ENCODE data around the gene STS. TPM values are rescaled to one million over a fixed set of nuclear protein-coding genes. Genes with fewer than 3 reads are reported as not detected.

The STS gene, protein sequence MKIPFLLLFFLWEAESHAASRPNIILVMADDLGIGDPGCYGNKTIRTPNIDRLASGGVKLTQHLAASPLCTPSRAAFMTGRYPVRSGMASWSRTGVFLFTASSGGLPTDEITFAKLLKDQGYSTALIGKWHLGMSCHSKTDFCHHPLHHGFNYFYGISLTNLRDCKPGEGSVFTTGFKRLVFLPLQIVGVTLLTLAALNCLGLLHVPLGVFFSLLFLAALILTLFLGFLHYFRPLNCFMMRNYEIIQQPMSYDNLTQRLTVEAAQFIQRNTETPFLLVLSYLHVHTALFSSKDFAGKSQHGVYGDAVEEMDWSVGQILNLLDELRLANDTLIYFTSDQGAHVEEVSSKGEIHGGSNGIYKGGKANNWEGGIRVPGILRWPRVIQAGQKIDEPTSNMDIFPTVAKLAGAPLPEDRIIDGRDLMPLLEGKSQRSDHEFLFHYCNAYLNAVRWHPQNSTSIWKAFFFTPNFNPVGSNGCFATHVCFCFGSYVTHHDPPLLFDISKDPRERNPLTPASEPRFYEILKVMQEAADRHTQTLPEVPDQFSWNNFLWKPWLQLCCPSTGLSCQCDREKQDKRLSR
- total RNA-seq, result 7.5 and 8.0 TPM in 2 replicates

DNA sequence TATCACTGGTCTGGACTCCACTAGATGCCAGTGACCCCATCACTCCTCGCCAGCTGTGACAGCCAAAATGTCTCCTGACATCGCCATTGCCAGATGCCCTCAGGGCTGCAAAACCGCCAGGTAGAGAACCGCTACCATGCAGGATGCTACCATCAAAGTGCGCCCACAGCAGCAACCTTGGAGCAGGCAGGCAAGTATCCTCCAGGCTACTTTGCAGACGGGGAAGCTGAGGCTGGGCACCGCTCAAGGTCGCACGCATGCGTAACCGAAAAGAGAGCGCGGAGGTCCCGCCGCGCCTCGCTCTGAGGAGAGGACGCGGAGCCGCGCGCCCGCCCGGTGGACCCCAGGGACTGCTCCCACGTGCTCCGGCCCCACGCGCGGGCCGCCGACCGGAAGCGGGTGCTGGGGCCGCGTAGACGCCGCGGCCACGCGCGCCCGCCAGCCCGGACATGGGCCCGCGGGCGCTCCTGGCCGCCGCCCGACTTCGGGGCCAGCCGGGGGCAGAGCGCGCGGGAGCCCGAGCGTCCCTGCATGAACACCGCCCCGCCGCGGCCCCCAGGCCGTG, at the start of gene STS:
Gene STS (plus strand): TSS at position 300 of the 565 bp plus-strand sequence. CDS start 105,488 bp downstream, outside the sequence.

GRCh38 chrX:7147978-7148854, 704 bp downstream of the STS start, which contains the start of gene PUDP:
TSS of gene PUDP (minus strand) at chrX:7148153. CDS start at chrX:7148113, 40 bp downstream.

Other genes starting within 250 kb of the STS start
- gene PUDP, start 441 bp downstream of the STS start, total RNA-seq, result 7.2 and 7.3 TPM in 2 replicates